ENCODE results near the gene SLC39A10. TPM values are rescaled to one million over a fixed set of nuclear protein-coding genes. Genes with fewer than 3 reads are reported as not detected.
A peak's percentile ranks its signal among the peaks of the same experiment; 100 is the strongest.

Gene SLC39A10
- total and polyA plus RNA-seq, 2 of the 4 experiments (the other 2 are of a cell fraction), result 17.6 to 64.7 TPM

- ChIA-PET CTCF (no interaction called here), POLR2A (ENCODE audit: unreplicated experiment) (no interaction called here)
- H3K14ac ChIP-seq (replicated peaks; ENCODE audit: low read depth, low read length), result no peak overlapping the region
- H2AK5ac ChIP-seq (ENCODE audit: low read depth, low read length), result no peak overlapping the region
- H3K18ac ChIP-seq (ENCODE audit: low read depth, low read length), result no peak overlapping the region
- H3K9ac ChIP-seq (ENCODE audit: low read depth, low read length), result no peak overlapping the region
- no peak overlapping the region for H2BK5ac ChIP-seq (ENCODE audit: low read depth, low read length, poor library complexity, severe bottlenecking)
- no peaks in the 10 kb centered on the region for H3K27me3 ChIP-seq (ENCODE audit: control insufficient read depth, insufficient read depth, low read length)
- no peaks in the 10 kb centered on the region for H4K20me1 ChIP-seq (ENCODE audit: insufficient read depth, low read length)
- H3K9me3 ChIP-seq (ENCODE audit: control insufficient read depth, insufficient read depth, low read length), result no peaks in the 10 kb centered on the region
- 0 out of 2 replicates have a peak overlapping the region, but pooled peaks have one; percentile 1 for H3K4ac ChIP-seq (ENCODE audit: low read depth, low read length)
- intact Hi-C loops (cut with micrococcal nuclease) (no loop called here), dilution Hi-C loops (cut with HindIII; ENCODE audit: low sequenced_read_pairs, unreplicated experiment) (no loop called here), in situ Hi-C loops (cut with MboI; ENCODE audit: low sequenced_read_pairs) (no loop called here)
- TF ChIP-seq CEBPB (IDR thresholded peaks at IDR 0.05; ENCODE audit: low read depth, low read length) (peak; percentile 49; the same call in 1 of the 2 replicates), RFX5 (IDR thresholded peaks at IDR 0.05; ENCODE audit: low read depth, low read length) (no peak)
- H3K4me1 ChIP-seq (ENCODE audit: control insufficient read depth, insufficient read depth, low read length), result no peaks in the 10 kb centered on the region
- WGBS, 2 experiments (ENCODE audit: extremely low coverage in 2 of 2, insufficient read length in 1 of 2), result 100% methylated on average over 1 of the region's 7 CpGs; no CpG with 5 or more reads in 1 of the 2 experiments
- H3K4me3 ChIP-seq (ENCODE audit: insufficient read depth, low read depth, low read length), result no peak overlapping the region
- no peaks in the 10 kb centered on the region for H3K36me3 ChIP-seq (ENCODE audit: control insufficient read depth, insufficient read depth, low read length)
- no peak overlapping the region for H2AK9ac ChIP-seq (replicated peaks; ENCODE audit: low read depth, low read length, poor library complexity)
- no peak overlapping the region for H3K27ac ChIP-seq (ENCODE audit: insufficient read depth, low read length)
- H3K79me1 ChIP-seq (ENCODE audit: low read depth in 1 of 2, low read length in 2 of 2), result no peaks in the 10 kb centered on the region
- H4K8ac ChIP-seq (ENCODE audit: low read depth in 2 of 2, low read length in 2 of 2), result no peak overlapping the region
- H3K23ac ChIP-seq (ENCODE audit: low read depth, low read length), result peak overlapping the region; percentile 61; the same call in 1 of the 2 replicates
- H2BK15ac ChIP-seq (ENCODE audit: low read depth, low read length), result no peak overlapping the region
- DNase-seq (no peak), ATAC-seq (ENCODE audit: low read depth) (no peak)
- H3K9me1 ChIP-seq (ENCODE audit: insufficient read depth, low read length), result no peaks in the 10 kb centered on the region; the same call in 1 of the 2 replicates
- H4K5ac ChIP-seq (ENCODE audit: low read depth, low read length), result no peak overlapping the region
- H4K91ac ChIP-seq (ENCODE audit: insufficient read depth, low read depth, low read length), result no peak overlapping the region
- H3K4me2 ChIP-seq (ENCODE audit: low read depth, low read length), result no peak overlapping the region
- H2AFZ ChIP-seq (replicated peaks; ENCODE audit: low read length, poor library complexity), result no peak overlapping the region
- H3K56ac ChIP-seq (ENCODE audit: extremely low read depth, insufficient read depth, low read length), result no peak overlapping the region
- no TSS peak for BruUV-seq (replicated peaks)
- H2BK120ac ChIP-seq (ENCODE audit: low read depth, low read length), result no peak overlapping the region; the same call in 1 of the 2 replicates
- H2BK20ac ChIP-seq (ENCODE audit: low read depth, low read length), result no peak overlapping the region
These were observed 17.7 kb upstream of the SLC39A10 start for GRCh38 chr2:195639238-195639858.

Data from IMR-90 (cell line).